Kidney tubule cell (primary cell): Measurements from ENCODE around the gene SLC2A13.
"Not testable (repeated sequence)": the region's sequence is repeated elsewhere in the genome, so short reads cannot be mapped to it uniquely, and the experiment has no call there.

Experiments
- DNase-seq: peaks from one replicate; pipeline ENCODE4 v3.0.0-alpha.2; 2018; ENCODE audit warnings: low spot score

Gene SLC2A13

GRCh38 chr12:39752482-39753137, 353.3 kb downstream of the SLC2A13 start:
- no peak for DNase-seq

- DNase-seq, result not testable (repeated sequence)
Observed at GRCh38 chr12:39746151-39746550, 359.7 kb downstream of the SLC2A13 start.

GRCh38 chr12:39743655-39744054, 362.2 kb downstream of the SLC2A13 start:
- no peak for DNase-seq

DNA sequence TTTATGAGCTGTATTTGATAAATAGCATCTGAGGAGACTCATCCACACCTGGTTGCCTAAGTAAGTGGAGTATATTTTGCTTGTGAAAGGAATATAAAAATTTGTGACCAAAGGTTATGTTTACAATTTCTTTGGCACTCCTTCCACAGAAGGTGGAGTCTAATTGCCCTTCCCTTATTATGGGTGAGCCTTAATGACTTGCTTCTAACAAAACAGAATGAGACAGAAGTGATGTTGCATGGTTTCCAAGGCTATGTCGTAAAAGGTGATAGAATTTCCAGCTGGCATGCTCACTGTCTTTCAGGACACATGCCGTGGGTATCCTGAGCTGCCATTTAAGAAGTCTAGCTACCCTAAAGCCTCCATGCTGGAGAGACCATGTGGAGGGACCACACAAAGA, 369.5 kb downstream of the SLC2A13 start:
- DNase-seq, result no peak

DNA sequence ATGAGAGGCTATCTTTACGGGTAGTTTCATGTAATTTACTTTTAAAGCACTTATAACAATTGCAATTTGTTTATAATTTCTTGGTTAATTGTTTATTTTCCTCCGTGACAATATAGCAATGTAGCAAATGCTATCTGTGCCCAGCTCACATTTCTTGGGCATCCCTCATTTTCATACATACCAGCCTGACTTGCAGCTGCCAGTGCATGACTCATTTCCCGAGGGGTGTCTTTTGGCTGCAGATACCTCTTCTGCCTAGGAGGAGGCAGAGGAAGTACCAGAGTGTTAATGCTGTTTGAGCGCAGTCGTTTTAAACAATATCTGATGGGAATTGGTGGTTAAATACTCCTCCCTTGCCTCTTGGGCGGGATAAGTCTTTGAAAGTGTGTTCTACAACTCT, 382.1 kb downstream of the SLC2A13 start:
- DNase-seq, result peak; percentile 37

DNA sequence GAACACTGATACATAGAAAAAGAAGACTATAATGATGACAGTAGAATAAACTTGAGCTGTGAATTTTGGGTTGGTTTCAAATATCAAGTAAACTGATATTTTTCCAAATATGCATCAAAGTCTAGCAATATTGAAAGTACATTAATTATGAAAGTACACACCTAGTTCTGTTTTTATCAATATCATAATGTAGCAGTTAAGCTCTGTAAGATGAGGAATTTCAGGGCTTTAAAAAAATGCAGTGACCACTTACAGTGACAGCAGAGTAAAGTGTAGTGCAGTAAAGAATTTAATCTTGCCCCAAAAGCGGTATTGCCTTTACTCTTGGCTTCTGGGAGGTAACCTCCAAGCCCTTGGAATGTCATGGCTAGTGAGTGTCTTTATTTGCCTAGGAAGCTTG, 383.4 kb downstream of the SLC2A13 start:
- DNase-seq, result no peak

- no peak for DNase-seq
Observed at GRCh38 chr12:39713552-39713951, 392.3 kb downstream of the SLC2A13 start.

DNA sequence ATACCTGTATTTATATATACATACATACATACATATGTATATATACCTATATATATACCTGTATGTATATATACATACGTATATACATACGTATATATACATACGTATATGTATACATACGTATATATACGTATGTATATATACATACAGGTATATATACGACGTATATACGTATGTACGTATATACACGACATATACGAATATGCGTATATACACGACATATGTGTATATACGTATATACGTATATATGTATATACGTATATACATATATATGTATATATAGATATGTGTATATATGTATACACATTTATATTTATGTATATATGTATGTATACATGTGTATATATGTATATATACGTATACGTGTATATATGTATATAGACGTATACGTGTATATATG, 393.5 kb downstream of the SLC2A13 start:
- no peak for DNase-seq
